DND-41 (cell line): ENCODE data around the gene ARNT2.

Experiments used
- CTCF ChIP-seq: IDR thresholded peaks from 2 replicates; pipeline ENCODE4 v1.5.1; 2012; ENCODE audit warnings: borderline replicate concordance, low read length, moderate library complexity, mild to moderate bottlenecking; ENCODE audit not compliant: poor library complexity, severe bottlenecking; ENCODE audit errors: extremely low read depth
- EZH2 ChIP-seq: IDR thresholded peaks from 3 replicates; pipeline ENCODE4 v1.6.1; 2012; ENCODE audit warnings: borderline replicate concordance, low read depth, mild to moderate bottlenecking, moderate library complexity, low read length, inconsistent platforms; ENCODE audit not compliant: severe bottlenecking

GRCh38 chr15:80568876-80569605 lies 164.9 kb downstream of the ARNT2 start:
- no peak for TF ChIP-seq CTCF
- no peak for TF ChIP-seq EZH2
